K562 (cell line): Measurements from ENCODE around the gene C9orf153. TPM values are rescaled to one million over a fixed set of nuclear protein-coding genes. Genes with fewer than 3 reads are reported as not detected.

Experiments used
- ATAC-seq: fragments of 200-7000 bp; cut with Tn5 transposase; 3 replicates; pipeline ENCODE4 v1.9.1; 2020; ENCODE audit warnings: moderate library complexity
- BruUV-seq: library from RNA; stranded (reverse); fragments of 400-500 nt; replicated peaks from 2 replicates; lab custom pipeline; 2021; lab: Mats Ljungman, UMichigan
- CTCF ChIA-PET: fragments of 300-600 bp; formaldehyde crosslinking; extraction: SDS; loops from one replicate; lab custom pipeline; 2021; ENCODE audit warnings: low intra/inter-chr PET ratio; lab: Yijun Ruan, JAX
- POLR2A ChIA-PET: fragments of 300-600, 350-650 bp; sonication (Branson Sonifier 250); formaldehyde crosslinking; extraction: SDS; loops from one replicate; lab custom pipeline; 2021; ENCODE audit warnings: antibody characterized with exemption, inconsistent platforms; lab: Yijun Ruan, JAX
- DNase-seq, 4 experiments: peaks; one replicate each; pipeline versions ENCODE4 v3.0.0 to v3.0.0-alpha.2; 2011 to 2018; ENCODE audit warnings: low spot score in 3 of 4, mixed read lengths in 3 of 4; ENCODE audit errors: extremely low read depth in 1 of 4
- FAIRE-seq: peaks from 2 replicates; lab custom pipeline; 2011; peaks lifted over from hg19 to GRCh38; lab: Jason Lieb, UNC
- H2AFZ ChIP-seq: 2 replicates; pipeline ENCODE4 v1.6.0; 2011; ENCODE audit warnings: low read depth, low read length, control low read depth, inconsistent platforms
- H3K27ac ChIP-seq: fragments of 200-600 bp; 3 replicates; pipeline ENCODE4 v1.8.0; 2011; ENCODE audit warnings: low read depth, mild to moderate bottlenecking, control low read depth, inconsistent platforms, low read length, moderate library complexity, mixed read lengths; ENCODE audit errors: extremely low read depth
- H3K27me3 ChIP-seq, 2 experiments: fragments of 300-600 bp in 1 of 2; 2 replicates in 1 of 2; 3 replicates in 1 of 2; pipeline versions ENCODE4 v1.6.0 to v1.8.0; 2011; ENCODE audit warnings: inconsistent platforms in 2 of 2, low read length in 2 of 2, mild to moderate bottlenecking in 1 of 2, mixed read lengths in 1 of 2, moderate library complexity in 1 of 2; ENCODE audit not compliant: control insufficient read depth in 2 of 2, insufficient read depth in 2 of 2
- H3K36me3 ChIP-seq: fragments of 300-600 bp; 3 replicates; pipeline ENCODE4 v1.8.0; 2011; ENCODE audit warnings: mild to moderate bottlenecking, low read length, inconsistent platforms; ENCODE audit not compliant: control insufficient read depth, insufficient read depth
- H3K4me1 ChIP-seq, 2 experiments: fragments of 200-600 bp in 1 of 2; replicated peaks in 1 of 2; 2 replicates in 1 of 2; 3 replicates in 1 of 2; pipeline versions ENCODE4 v1.5.1 to v1.8.0; 2011; ENCODE audit warnings: inconsistent platforms in 2 of 2, low read length in 2 of 2, mild to moderate bottlenecking in 1 of 2, mixed read lengths in 1 of 2, moderate library complexity in 1 of 2; ENCODE audit not compliant: control insufficient read depth in 2 of 2, insufficient read depth in 2 of 2
- H3K4me2 ChIP-seq: 2 replicates; pipeline ENCODE4 v1.6.1; 2011; ENCODE audit warnings: low read length, control low read depth, inconsistent platforms, mixed read lengths; ENCODE audit not compliant: insufficient read depth
- H3K4me3 ChIP-seq: fragments of 200-600 bp; sonication (generic), shearing (Covaris generic); 2 replicates; pipeline ENCODE4 v1.5.1; 2016; ENCODE audit warnings: control low read depth, inconsistent platforms
- H3K79me2 ChIP-seq: fragments of 200-600 bp; 3 replicates; pipeline ENCODE4 v1.8.0; 2011; ENCODE audit warnings: low read length, inconsistent platforms; ENCODE audit not compliant: control insufficient read depth, insufficient read depth
- H3K9ac ChIP-seq, 2 experiments: 2 replicates each; pipeline versions ENCODE4 v1.6.0 to v1.6.1; 2011; ENCODE audit warnings: low read depth in 2 of 2, low read length in 2 of 2, control low read depth in 1 of 2, inconsistent platforms in 1 of 2, mild to moderate bottlenecking in 1 of 2, mixed read lengths in 1 of 2; ENCODE audit not compliant: insufficient read depth in 1 of 2
- H3K9me1 ChIP-seq: one replicate; pipeline ENCODE4 v1.6.0; 2011; ENCODE audit warnings: inconsistent platforms, mild to moderate bottlenecking, low read length, moderate library complexity; ENCODE audit not compliant: control insufficient read depth, insufficient read depth
- H3K9me3 ChIP-seq: replicated peaks from 2 replicates; pipeline ENCODE4 v1.5.1; 2011; ENCODE audit warnings: low read depth, low read length, inconsistent platforms; ENCODE audit not compliant: control insufficient read depth, insufficient read depth
- H4K20me1 ChIP-seq: replicated peaks from 2 replicates; pipeline ENCODE4 v1.6.1; 2011; ENCODE audit warnings: low read length, inconsistent platforms, mixed read lengths; ENCODE audit not compliant: control insufficient read depth, insufficient read depth
- HDGF ChIP-seq: fragments of 450-650 bp; IDR thresholded peaks from 2 replicates; pipeline ENCODE4 v1.6.1; 2016
- JUN ChIP-seq, 2 experiments: sonication (generic) in 1 of 2; formaldehyde crosslinking in 1 of 2; IDR thresholded peaks; 2 replicates each; pipeline versions ENCODE4 v1.6.1 to v1.8.0; 2012 to 2022; ENCODE audit warnings: borderline replicate concordance in 2 of 2, mild to moderate bottlenecking in 2 of 2, improper control_type of control experiment in 1 of 2, low read depth in 1 of 2, low read length in 1 of 2, missing genetic modification reagents in 1 of 2
- KHSRP ChIP-seq: fragments of 450-650 bp; IDR thresholded peaks from 2 replicates; pipeline ENCODE4 v1.6.1; 2017
- MGA ChIP-seq: fragments of 450-650 bp; IDR thresholded peaks from 2 replicates; pipeline ENCODE4 v1.6.1; 2016; ENCODE audit warnings: mild to moderate bottlenecking, moderate library complexity
- NBN ChIP-seq: fragments of 450-650 bp; IDR thresholded peaks from 2 replicates; pipeline ENCODE4 v1.6.1; 2016; ENCODE audit warnings: low read depth, mild to moderate bottlenecking
- RNF219 ChIP-seq: fragments of 250-450 bp; sonication (Bioruptor Pico); IDR thresholded peaks from 2 replicates; pipeline ENCODE4 v1.5.0; 2022; ENCODE audit warnings: mild to moderate bottlenecking
- ZNF124 ChIP-seq: sonication (generic); formaldehyde crosslinking; IDR thresholded peaks from 2 replicates; pipeline ENCODE4 v1.8.1; 2022; ENCODE audit warnings: missing genetic modification reagents
- ZNF512 ChIP-seq: IDR thresholded peaks from 2 replicates; pipeline ENCODE4 v1.6.1; 2016; ENCODE audit warnings: missing genetic modification characterization, missing compliant biosample characterization
- WGBS: fragments of 100-300 bp; shearing (Covaris generic); methylation state at CpG from one replicate; pipeline ENCODE4 v1.1.6; 2016; ENCODE audit warnings: low coverage, mixed read lengths; ENCODE audit not compliant: insufficient coverage; ENCODE audit errors: missing lambda C conversion rate; 5-methylcytosine and 5-hydroxymethylcytosine counted together
- in situ Hi-C: fragments of 300-500 bp; cut with MboI; formaldehyde crosslinking; loops from 4 replicates; pipeline ENCODE4 v1.15.0; 2018; ENCODE audit warnings: inconsistent platforms, mixed read lengths
- intact Hi-C: fragments of 100-400 bp; cut with micrococcal nuclease; formaldehyde crosslinking; loops from 2 replicates; pipeline ENCODE4 v1.14.2; 2022
- polyA plus RNA-seq, 8 experiments: library from polyadenylated mRNA; depleted of rRNA in 4 of 8; stranded (reverse) in 5 of 8; unstranded in 3 of 8; fragments of >200 nt; fragmentation: Nextera tagmentation in 2 of 8; fragmentation: Illumina TruSeq in 1 of 8; extraction: Ambion mirVana in 2 of 8; extraction: Trizol in 1 of 8; gene quantifications; 2 replicates each; pipeline versions ENCODE4 v1.2.1 to v1.2.3, GENCODE V29; 2011 to 2014; ENCODE audit warnings: inconsistent platforms in 1 of 8, missing spikeins in 1 of 8
- total RNA-seq, 7 experiments: library from RNA; depleted of rRNA in 6 of 7; stranded (reverse); fragments of >200 nt in 6 of 7; fragmentation: Illumina TruSeq in 2 of 7; extraction: Trizol in 2 of 7; gene quantifications; 2 replicates each; pipeline versions ENCODE4 v1.2.1 to v1.2.3, GENCODE V29; 2011 to 2021; ENCODE audit warnings: low replicate concordance in 1 of 7

Gene C9orf153
- total and polyA plus RNA-seq, 9 of the 15 experiments (the other 6 are each of a cell fraction or from before 2014, with no cell fraction given) = 0.07 to 1.2 (median 0.11) TPM; not detected in 5

GRCh38 chr9:86185872-86186271, 73.6 kb downstream of the C9orf153 start:
- BruUV-seq = no TSS peak
- TF ChIP-seq NBN = no peak
- no peak for TF ChIP-seq HDGF
- TF ChIP-seq MGA = no peak
- no peak for TF ChIP-seq JUN (IDR thresholded peaks at IDR 0.05; ENCODE audit: borderline replicate concordance, low read depth, low read length)
- no peak for TF ChIP-seq JUN (CRISPR knock-in tag; IDR thresholded peaks at IDR 0.05; ENCODE audit: borderline replicate concordance)
- no peak for TF ChIP-seq KHSRP
- TF ChIP-seq RNF219 (CRISPR knock-in tag) = no peak
- TF ChIP-seq ZNF512 (tag) = no peak
- no peak for TF ChIP-seq ZNF124 (CRISPR knock-in tag)

More at GRCh38 chr9:86185872-86186271, 73.6 kb downstream of the C9orf153 start:
- H4K20me1 ChIP-seq = no peaks in the 10 kb centered on the region
- intact Hi-C loops = no loop called here
- CTCF ChIA-PET = no interaction called here
- 0% methylated on average over 7 of the region's 7 CpGs for WGBS
- H3K9me1 ChIP-seq = no peaks in the 10 kb centered on the region
- ATAC-seq (no peak), DNase-seq (no peak), FAIRE-seq (no peak)
- POLR2A ChIA-PET = no interaction called here
- H2AFZ ChIP-seq = no peak overlapping the region
- H3K4me3 ChIP-seq = no peak overlapping the region
- no peaks in the 10 kb centered on the region for H3K36me3 ChIP-seq
- no peaks in the 10 kb centered on the region for H3K27me3 ChIP-seq
- no peak overlapping the region for H3K27ac ChIP-seq
- H3K79me2 ChIP-seq = no peaks in the 10 kb centered on the region
- H3K9me3 ChIP-seq = no peaks in the 10 kb centered on the region
- no peaks in the 10 kb centered on the region for H3K4me1 ChIP-seq
- in situ Hi-C loops = no loop called here
- no peak overlapping the region for H3K4me2 ChIP-seq
- no peak overlapping the region for H3K9ac ChIP-seq
